Keratinocyte (primary cell): ENCODE data around the gene LRRC8C.

ENCODE experiments used
- EZH2 ChIP-seq: IDR thresholded peaks from one replicate; pipeline ENCODE4 v1.6.1; 2012; ENCODE audit warnings: inconsistent platforms, mild to moderate bottlenecking, low read length, moderate library complexity
- TF ChIP-seq, protein P1 (sequence below), 3 experiments: IDR thresholded peaks in 1 of 3; conservative IDR thresholded peaks in 1 of 3; optimal IDR thresholded peaks in 1 of 3; 2 replicates in 2 of 3; 3 replicates in 1 of 3; pipeline versions ENCODE3 to v1.5.1; 2011; ENCODE audit warnings: low read length in 3 of 3, mild to moderate bottlenecking in 3 of 3, moderate library complexity in 2 of 3, control low read depth in 1 of 3, inconsistent platforms in 1 of 3; ENCODE audit not compliant: insufficient read depth in 2 of 3; ENCODE audit errors: extremely low read depth in 1 of 3

GRCh38 chr1:89608319-89608983, 24.5 kb upstream of the LRRC8C start:
- TF ChIP-seq, protein P1, sequence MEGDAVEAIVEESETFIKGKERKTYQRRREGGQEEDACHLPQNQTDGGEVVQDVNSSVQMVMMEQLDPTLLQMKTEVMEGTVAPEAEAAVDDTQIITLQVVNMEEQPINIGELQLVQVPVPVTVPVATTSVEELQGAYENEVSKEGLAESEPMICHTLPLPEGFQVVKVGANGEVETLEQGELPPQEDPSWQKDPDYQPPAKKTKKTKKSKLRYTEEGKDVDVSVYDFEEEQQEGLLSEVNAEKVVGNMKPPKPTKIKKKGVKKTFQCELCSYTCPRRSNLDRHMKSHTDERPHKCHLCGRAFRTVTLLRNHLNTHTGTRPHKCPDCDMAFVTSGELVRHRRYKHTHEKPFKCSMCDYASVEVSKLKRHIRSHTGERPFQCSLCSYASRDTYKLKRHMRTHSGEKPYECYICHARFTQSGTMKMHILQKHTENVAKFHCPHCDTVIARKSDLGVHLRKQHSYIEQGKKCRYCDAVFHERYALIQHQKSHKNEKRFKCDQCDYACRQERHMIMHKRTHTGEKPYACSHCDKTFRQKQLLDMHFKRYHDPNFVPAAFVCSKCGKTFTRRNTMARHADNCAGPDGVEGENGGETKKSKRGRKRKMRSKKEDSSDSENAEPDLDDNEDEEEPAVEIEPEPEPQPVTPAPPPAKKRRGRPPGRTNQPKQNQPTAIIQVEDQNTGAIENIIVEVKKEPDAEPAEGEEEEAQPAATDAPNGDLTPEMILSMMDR (optimal IDR thresholded peaks at IDR 0.05 in 1 of 3, IDR thresholded peaks at IDR 0.05 in 1 of 3, conservative IDR thresholded peaks at IDR 0.05 in 1 of 3; ENCODE audit: extremely low read depth in 1 of 3, insufficient read depth in 2 of 3, low read length in 3 of 3), result no peak
- no peak for TF ChIP-seq EZH2
